GM19372 (cell line): ENCODE results near the gene NOTO.

ENCODE experiments used
- ATAC-seq: cut with Tn5 transposase; IDR thresholded peaks from one replicate; pipeline ENCODE4 v1.9.1; 2021; ENCODE audit warnings: mild to moderate bottlenecking, low read depth, moderate library complexity; ENCODE audit not compliant: unreplicated experiment

Gene NOTO

DNA sequence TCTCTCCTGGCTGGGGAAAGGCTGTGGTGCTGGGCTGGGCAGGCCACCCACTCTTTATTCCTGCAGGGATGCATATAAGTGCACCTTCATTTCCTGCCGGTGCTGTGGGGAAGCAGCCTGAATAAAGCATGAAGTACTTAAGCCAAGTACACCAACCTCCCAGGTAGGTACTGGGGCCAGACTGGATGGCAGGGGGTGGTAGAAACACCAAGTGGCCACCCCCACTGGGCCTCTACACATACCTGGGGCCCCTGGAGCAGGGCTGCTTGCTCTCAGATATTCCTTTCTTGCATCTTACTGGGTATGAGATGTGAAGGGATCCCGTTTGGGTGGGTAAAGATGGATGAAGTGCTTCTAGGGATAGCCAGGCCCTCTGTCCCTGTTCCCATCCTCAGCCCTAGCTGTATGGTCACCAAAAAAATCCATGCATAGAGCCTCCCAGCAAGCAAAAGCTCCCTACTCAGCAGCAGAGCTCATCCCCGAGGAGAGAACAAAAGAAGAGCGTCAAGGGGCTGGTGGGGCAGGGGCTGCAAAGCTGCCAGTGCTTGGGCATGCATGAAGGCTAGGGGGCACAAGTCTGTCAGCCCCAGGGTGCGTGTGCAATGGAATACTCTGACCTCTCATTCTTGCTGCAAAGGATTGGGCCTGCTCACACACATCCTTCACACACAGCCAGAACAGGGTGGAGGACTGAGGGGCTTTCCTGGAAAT is 53.7 kb downstream of the NOTO start:
- ATAC-seq: no peak

DNA sequence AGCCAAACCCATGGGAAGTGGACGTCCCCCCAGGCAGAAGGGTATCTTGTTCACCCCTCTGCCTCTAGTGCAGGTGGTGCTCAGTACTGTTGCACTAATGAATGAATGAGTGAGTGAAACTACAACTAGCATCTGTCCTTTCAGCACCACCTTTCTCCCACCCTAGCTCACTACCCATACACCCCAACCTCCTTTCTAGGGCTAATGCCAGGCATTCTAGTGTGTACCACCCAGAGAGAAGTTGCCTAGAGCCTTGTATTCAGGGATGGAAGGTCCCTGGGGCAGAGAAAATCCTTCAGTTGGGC is 54.2 kb downstream of the NOTO start:
- ATAC-seq: no peak

DNA sequence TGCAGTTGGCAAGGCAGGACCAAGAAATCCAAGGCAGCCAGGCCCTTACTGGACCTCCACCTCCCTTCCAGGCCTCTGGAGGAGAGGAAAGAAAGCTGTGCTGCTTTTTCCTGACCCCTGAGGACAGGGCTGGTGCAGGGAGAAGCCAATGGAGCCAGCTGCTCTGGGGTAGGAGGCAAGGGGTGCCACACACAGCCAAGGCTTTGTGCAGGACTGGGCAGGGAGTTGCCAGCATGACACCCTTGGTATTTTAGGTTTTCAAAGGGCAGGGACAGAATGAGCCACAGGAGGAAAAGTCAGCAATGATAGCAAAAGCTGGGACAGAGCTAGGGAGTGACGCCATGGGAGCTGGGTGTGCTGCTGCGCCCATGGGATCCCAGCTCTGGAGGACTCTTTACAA is 54.6 kb downstream of the NOTO start:
- ATAC-seq: no peak

DNA sequence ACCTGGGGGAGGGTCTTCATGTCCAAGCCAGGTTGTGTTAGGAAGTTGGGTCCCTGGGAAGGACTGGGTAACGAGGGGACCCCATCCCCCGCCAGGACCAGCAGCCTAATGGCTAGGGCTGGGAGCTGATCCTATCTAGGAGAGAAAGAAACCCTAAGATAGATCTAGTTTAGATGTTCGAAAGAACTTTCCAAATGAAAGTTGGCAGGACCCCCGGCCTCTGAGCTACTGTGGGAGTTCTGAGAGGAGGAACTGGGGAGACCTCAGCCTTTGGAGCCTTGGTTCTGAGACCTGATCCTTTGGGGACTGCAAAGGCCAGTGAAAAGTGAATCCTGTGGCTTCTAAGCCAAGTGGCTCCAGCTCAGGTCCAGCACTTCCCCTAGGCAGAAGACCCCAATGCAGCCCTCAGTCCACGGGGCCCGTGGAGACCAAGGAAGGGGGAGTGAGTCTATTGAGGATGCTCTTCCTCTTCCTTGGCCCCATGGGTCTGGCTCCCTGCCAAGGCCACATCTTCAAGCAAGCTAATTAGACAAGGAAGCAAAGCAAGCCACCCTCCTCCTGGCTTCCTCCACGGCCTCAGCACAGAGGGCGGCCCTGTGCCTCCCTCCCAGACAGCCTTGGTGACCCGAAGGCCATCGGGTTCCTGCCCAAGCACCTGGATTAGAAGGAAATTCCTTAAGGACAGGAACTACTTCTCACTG is 55.2 kb downstream of the NOTO start:
- ATAC-seq: no peak

DNA sequence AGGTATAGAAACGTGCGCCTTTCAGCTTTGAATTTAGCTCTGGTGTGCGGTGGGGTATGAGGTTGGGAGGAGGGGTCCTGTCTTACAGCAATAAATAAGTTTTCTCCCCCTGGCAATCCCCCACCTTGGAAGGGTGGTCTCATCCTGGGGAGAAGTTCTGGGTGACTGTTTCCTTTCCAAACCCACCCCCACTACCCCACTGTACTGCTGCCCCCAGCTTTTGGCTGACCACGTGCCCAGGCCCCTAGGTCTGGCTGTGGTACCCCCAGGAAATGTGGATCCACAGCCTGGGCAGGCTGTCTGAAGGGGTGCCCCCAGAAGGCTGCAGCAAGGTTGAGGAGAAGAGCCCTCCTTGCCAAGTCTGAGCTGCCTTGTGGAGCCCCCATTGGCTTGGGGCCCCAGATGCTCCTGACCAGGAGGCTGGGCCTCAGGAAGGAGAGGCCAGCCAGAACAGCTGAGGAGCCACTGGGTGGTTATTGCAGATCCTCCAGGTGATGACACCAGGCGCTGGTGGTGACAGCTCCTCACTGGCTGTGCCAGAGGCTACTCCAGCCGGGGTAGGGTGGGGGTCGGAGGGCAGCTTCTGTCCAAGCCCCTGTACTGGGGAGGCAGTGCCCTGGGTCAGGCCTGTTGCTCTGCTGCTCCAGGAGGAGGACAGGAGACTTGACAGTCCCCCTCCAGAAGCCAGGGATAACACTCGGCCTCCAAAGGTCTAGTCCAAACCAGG is 56.0 kb downstream of the NOTO start:
- no peak for ATAC-seq

DNA sequence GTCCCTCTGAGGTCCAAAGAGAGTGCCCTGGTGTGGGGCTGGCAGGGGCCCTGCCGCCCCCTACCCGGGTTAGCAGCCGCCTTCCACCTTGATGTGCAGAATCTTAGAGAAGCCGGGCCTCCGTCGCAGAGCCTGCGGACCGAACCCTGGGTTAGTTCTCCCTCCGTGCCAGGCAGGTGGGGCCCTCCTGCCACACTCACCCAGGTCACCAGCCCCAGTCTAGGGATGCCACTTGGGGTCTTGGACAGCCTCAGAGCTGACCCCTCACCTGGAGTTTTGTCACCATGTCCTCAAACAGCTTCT is 56.5 kb downstream of the NOTO start:
- ATAC-seq: no peak

DNA sequence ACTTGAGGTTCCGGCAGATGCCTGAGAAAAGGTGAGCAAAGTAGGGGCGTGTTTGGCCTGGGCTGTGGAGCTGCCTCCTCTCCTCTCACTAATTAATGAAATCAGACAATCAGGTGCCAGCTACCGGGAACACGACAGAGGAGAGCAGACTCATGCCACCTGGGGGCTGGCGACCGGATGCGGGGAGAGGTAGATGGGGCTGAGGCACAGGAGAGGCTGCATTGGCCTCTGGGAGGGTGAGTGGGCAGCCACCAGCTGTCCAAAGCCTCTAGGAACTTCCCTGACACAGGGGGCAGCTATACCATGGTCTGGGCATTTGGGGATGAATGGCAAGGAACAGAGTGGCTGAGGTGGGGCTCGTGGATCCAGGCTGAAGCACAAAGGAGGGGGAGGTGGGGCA is 56.9 kb downstream of the NOTO start:
- no peak for ATAC-seq

DNA sequence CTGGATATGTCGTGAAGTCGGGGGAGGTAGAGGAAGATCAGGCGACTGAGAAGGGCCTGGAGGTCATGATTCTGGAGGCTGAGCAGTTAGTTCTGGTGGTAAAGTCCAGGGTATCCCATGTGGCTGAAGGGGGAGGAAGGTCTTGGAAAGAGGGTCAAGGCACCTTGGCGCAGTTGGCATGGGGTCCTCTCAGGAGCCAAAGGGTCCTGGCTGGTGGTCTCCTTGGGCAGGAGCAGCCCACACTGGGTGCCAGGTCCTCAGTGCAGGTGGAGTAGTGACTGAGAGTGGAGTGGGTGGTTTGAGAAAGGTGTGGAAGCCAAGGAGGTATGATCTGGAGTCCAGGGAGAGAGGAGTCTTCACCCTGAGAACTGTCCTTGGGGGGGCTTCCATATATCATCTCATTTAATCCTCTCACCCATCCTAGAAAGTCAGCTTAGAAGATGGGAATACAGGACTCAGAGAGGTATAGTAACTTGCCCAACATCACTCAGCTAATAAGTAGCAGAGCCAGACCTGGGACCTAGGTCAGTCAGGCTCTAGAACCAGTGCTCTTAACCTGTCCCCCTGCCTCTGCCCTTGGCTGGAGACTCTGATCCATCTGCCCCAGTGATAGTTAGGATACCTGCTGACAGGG is 57.4 kb downstream of the NOTO start:
- no peak for ATAC-seq

DNA sequence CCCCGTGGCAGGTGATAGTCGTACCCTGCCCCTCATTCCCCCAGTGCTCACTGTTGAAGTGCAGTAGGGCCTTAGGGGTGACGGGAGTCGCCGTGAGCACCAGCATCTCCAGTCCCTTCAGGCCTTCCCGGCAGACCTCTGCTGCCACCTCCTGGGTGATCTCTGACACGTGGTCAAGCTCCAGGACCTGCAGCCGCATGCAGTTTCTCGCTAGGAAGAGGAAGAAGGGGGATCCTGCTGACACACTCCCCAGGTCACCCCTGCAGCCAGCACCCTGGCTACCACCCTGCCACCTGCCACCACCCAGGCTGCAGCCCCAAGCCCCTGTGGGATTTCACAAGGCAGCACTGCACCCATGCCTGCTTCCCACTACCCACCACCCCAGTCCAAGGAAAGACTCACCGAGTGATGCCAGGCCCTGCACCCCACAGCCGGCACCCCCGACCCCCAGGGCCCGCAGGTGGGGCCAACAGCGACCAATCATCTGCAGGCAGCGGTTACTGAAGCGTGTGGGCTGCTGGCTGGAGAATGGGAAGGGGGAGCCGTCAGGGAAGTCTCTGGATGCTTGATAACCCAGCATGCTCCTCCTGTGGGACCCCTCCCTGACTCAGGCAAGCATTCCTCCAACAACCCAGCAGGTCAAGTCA is 58.1 kb downstream of the NOTO start:
- no peak for ATAC-seq
